ENCODE results near the gene CETN3.

CETN3 gene

GRCh38 chr5:90409318-90410177 is at the start of gene CETN3:
CETN3 (minus strand) TSS chr5:90409756; CDS start chr5:90409661, 95 bp downstream.
- DNase-seq (ENCODE audit: low read depth) = peak; percentile 94

- DNase-seq (ENCODE audit: low read depth) = peak; percentile 17
Observed at GRCh38 chr5:90446961-90447360, 37.4 kb upstream of the CETN3 start.

- DNase-seq (ENCODE audit: low read depth) = no peak
Observed at GRCh38 chr5:90440644-90441043, 31.1 kb upstream of the CETN3 start.

- DNase-seq (ENCODE audit: low read depth) = no peak
Observed at GRCh38 chr5:90438100-90438499, 28.5 kb upstream of the CETN3 start.

GRCh38 chr5:90437663-90438062 is 28.1 kb upstream of the CETN3 start:
- no peak for DNase-seq (ENCODE audit: low read depth)

GRCh38 chr5:90434116-90434714 is 24.7 kb upstream of the CETN3 start:
- no peak for DNase-seq (ENCODE audit: low read depth)

- no peak for DNase-seq (ENCODE audit: low read depth)
Observed at GRCh38 chr5:90424245-90424644, 14.7 kb upstream of the CETN3 start.

GRCh38 chr5:90421136-90421535 is 11.6 kb upstream of the CETN3 start:
- no peak for DNase-seq (ENCODE audit: low read depth)

GRCh38 chr5:90418214-90418613 is 8.7 kb upstream of the CETN3 start:
- DNase-seq (ENCODE audit: low read depth) = no peak

- no peak for DNase-seq (ENCODE audit: low read depth)
Observed at GRCh38 chr5:90410178-90410762, 714 bp upstream of the CETN3 start.

- no peak for DNase-seq (ENCODE audit: low read depth)
Observed at GRCh38 chr5:90408571-90409317, 812 bp downstream of the CETN3 start.

GRCh38 chr5:90406466-90406865 is 3.1 kb downstream of the CETN3 start:
- no peak for DNase-seq (ENCODE audit: low read depth)

- no peak for DNase-seq (ENCODE audit: low read depth)
Observed at GRCh38 chr5:90402521-90403255, 6.9 kb downstream of the CETN3 start.

- DNase-seq (ENCODE audit: low read depth) = no peak
Observed at GRCh38 chr5:90399251-90399650, 10.3 kb downstream of the CETN3 start.

- no peak for DNase-seq (ENCODE audit: low read depth)
Observed at GRCh38 chr5:90398726-90399125, 10.8 kb downstream of the CETN3 start.

- no peak for DNase-seq (ENCODE audit: low read depth)
Observed at GRCh38 chr5:90395005-90395404, 14.6 kb downstream of the CETN3 start.

GRCh38 chr5:90390928-90391327 is 18.6 kb downstream of the CETN3 start:
- no peak for DNase-seq (ENCODE audit: low read depth)

GRCh38 chr5:90390326-90390725 is 19.2 kb downstream of the CETN3 start:
- no peak for DNase-seq (ENCODE audit: low read depth)

- DNase-seq (ENCODE audit: low read depth) = no peak
Observed at GRCh38 chr5:90387508-90387907, 22.0 kb downstream of the CETN3 start.

GRCh38 chr5:90386099-90386710 is 23.4 kb downstream of the CETN3 start:
- DNase-seq (ENCODE audit: low read depth) = no peak

- no peak for DNase-seq (ENCODE audit: low read depth)
Observed at GRCh38 chr5:90384389-90384788, 25.2 kb downstream of the CETN3 start.
